Osteoblast (primary cell): ENCODE measurements around the gene LRRK1. TPM values are rescaled to one million over a fixed set of nuclear protein-coding genes. Genes with fewer than 3 reads are reported as not detected.

ENCODE experiments used
- DNase-seq: peaks from one replicate; pipeline ENCODE4 v3.0.0; 2011; ENCODE audit warnings: low spot score, mixed read lengths; ENCODE audit not compliant: insufficient read length; ENCODE audit errors: missing footprints
- H2AFZ ChIP-seq: 2 replicates; pipeline ENCODE4 v1.6.0; 2011; ENCODE audit warnings: mild to moderate bottlenecking, low read length
- H3K27ac ChIP-seq: 2 replicates; pipeline ENCODE4 v1.5.1; 2011; ENCODE audit warnings: mild to moderate bottlenecking, low read depth, low read length, moderate library complexity
- H3K27me3 ChIP-seq: 2 replicates; pipeline ENCODE4 v1.6.0; 2012; ENCODE audit warnings: mild to moderate bottlenecking, control low read depth, inconsistent platforms, low read length, moderate library complexity; ENCODE audit not compliant: insufficient read depth
- H3K36me3 ChIP-seq: 2 replicates; pipeline ENCODE4 v1.5.1; 2011; ENCODE audit warnings: mild to moderate bottlenecking, low read length, control low read depth, moderate library complexity; ENCODE audit not compliant: insufficient read depth
- H3K4me1 ChIP-seq: 2 replicates; pipeline ENCODE4 v1.5.1; 2011; ENCODE audit warnings: mild to moderate bottlenecking, low read length, control low read depth, moderate library complexity; ENCODE audit not compliant: insufficient read depth
- H3K4me2 ChIP-seq: 2 replicates; pipeline ENCODE4 v1.6.0; 2011; ENCODE audit warnings: mild to moderate bottlenecking, low read length; ENCODE audit not compliant: insufficient read depth
- H3K4me3 ChIP-seq: fragments of 200-600 bp; sonication (generic); 3 replicates; pipeline ENCODE4 v1.5.1; 2012; ENCODE audit warnings: mild to moderate bottlenecking, low read length, inconsistent platforms; ENCODE audit not compliant: insufficient read depth
- H3K79me2 ChIP-seq: 2 replicates; pipeline ENCODE4 v1.6.0; 2012; ENCODE audit warnings: mild to moderate bottlenecking, low read length, control low read depth, inconsistent platforms; ENCODE audit not compliant: insufficient read depth
- H3K9me3 ChIP-seq: 2 replicates; pipeline ENCODE4 v1.5.1; 2011; ENCODE audit warnings: low read depth, low read length, control low read depth
- H4K20me1 ChIP-seq: 2 replicates; pipeline ENCODE4 v1.6.0; 2012; ENCODE audit warnings: mild to moderate bottlenecking, low read length, control low read depth; ENCODE audit not compliant: insufficient read depth
- CTCF ChIP-seq: IDR thresholded peaks from 2 replicates; pipeline ENCODE4 v1.5.1; 2011; ENCODE audit warnings: mild to moderate bottlenecking, low read depth, low read length, moderate library complexity; ENCODE audit errors: extremely low read depth
- total RNA-seq: library from RNA; depleted of rRNA; stranded (reverse); fragments of >200 nt; gene quantifications from 2 replicates; pipeline ENCODE4 v1.2.3, GENCODE V29; 2012

The LRRK1 gene
- total RNA-seq, 1 donor, result 15.2 TPM

DNA sequence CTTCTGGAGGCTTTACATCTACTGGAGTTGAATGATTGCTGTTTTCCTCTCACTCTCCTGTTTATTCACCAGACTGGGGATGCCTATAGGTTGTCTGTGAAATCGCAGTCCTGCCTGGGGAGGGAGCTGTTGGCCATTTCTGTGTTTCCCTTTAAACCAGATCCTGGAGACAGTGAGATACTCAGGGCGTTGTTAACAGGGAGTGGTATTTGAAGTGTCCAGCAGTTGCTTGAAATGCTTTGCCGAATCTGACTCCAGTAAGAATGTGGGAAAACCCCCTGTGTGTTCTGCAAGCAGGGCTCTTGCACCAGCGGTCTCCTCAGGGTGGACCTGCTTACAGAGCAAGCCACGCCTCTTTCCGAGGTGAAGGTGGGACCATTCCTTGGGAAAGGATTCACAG is 4.3 kb upstream of the LRRK1 start:
- no peak overlapping the region for H3K27ac ChIP-seq
- H4K20me1 ChIP-seq, result no peaks in the 10 kb centered on the region
- no peaks in the 10 kb centered on the region for H3K9me3 ChIP-seq
- H3K27me3 ChIP-seq, result no peaks in the 10 kb centered on the region
- H3K79me2 ChIP-seq, result peaks cover 16% of the 10 kb centered on the region
- no peaks in the 10 kb centered on the region for H3K36me3 ChIP-seq
- H3K4me2 ChIP-seq, result no peak overlapping the region
- no peak overlapping the region for H2AFZ ChIP-seq
- peaks cover 7% of the 10 kb centered on the region for H3K4me1 ChIP-seq
- no peak overlapping the region for H3K4me3 ChIP-seq
- DNase-seq, result peak; percentile 21
- TF ChIP-seq CTCF, result peak; percentile 16

DNA sequence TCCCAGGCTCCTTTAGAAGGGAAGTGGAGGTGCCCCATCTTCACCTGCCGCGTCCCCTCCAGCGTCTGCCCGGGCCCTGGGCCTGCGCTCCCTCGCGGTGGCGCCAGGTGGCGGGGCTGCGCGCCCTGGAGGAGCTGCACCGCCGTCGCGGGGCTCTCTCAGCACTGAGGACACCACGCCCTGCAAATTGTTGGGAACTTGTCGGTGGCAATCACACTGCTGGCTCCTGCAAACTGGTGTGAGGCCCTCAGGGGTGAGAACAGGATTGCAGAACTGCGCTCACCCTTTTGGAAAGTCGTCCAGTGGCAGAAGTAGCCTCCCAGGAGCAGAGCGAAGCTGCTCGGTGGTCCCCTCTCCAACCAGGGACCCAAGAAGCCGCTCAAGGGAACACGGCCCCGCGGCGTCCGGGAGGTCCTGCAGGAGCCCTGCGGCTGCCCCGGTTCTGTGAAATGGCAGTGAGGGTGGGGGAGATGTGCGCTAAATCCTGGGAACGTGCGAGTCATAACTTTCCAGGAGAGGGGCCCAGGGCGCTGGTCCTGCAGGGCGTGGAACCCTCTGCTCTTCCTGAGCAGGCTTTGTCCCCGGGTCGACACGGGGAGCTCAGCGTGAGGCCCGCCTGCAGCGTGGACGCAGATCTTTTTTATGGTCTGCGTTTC is 995 bp upstream of the LRRK1 start:
- peak; percentile 79 for TF ChIP-seq CTCF
- peaks cover 4% of the 10 kb centered on the region for H4K20me1 ChIP-seq
- H3K79me2 ChIP-seq, result peaks cover 44% of the 10 kb centered on the region
- no peaks in the 10 kb centered on the region for H3K36me3 ChIP-seq
- H3K4me1 ChIP-seq, result peaks cover 14% of the 10 kb centered on the region
- no peaks in the 10 kb centered on the region for H3K27me3 ChIP-seq
- H2AFZ ChIP-seq, result peak overlapping the region; percentile 95
- H3K4me3 ChIP-seq, result peak overlapping the region; percentile 82
- DNase-seq, result peak; percentile 98
- peak overlapping the region; percentile 81 for H3K4me2 ChIP-seq
- no peaks in the 10 kb centered on the region for H3K9me3 ChIP-seq
- peak overlapping the region; percentile 46 for H3K27ac ChIP-seq

- Histone ChIP-seq H3K4me3 (peak overlapping the region; percentile 82), H3K4me1 (peaks cover 17% of the 10 kb centered on the region), H4K20me1 (peaks cover 4% of the 10 kb centered on the region), H3K79me2 (peaks cover 54% of the 10 kb centered on the region), H3K4me2 (peak overlapping the region; percentile 89), H3K27me3 (no peaks in the 10 kb centered on the region), H3K27ac (peak overlapping the region; percentile 30), H2AFZ (peak overlapping the region; percentile 81), H3K9me3 (no peaks in the 10 kb centered on the region), H3K36me3 (no peaks in the 10 kb centered on the region)
- DNase-seq, result peak; percentile 95
- no peak for TF ChIP-seq CTCF
Measured at GRCh38 chr15:100919481-100920405, 586 bp downstream of the LRRK1 start.
